ENCODE data around the gene NOXA1.

NOXA1 gene

GRCh38 chr9:137474271-137474670 is 51.1 kb downstream of the NOXA1 start:
- no peak for TF ChIP-seq CTCF (IDR thresholded peaks at IDR 0.05; ENCODE audit: low read depth, low read length, missing control alignments)
- no peak overlapping the region for H3K4me3 ChIP-seq (ENCODE audit: low read depth, low read length)
- DNase-seq (ENCODE audit: low read depth), result no peak

- TF ChIP-seq CTCF (IDR thresholded peaks at IDR 0.05; ENCODE audit: low read depth, low read length, missing control alignments), result no peak
- no peak for DNase-seq (ENCODE audit: low read depth)
Observed at GRCh38 chr9:137475666-137476065, 52.5 kb downstream of the NOXA1 start.

DNA sequence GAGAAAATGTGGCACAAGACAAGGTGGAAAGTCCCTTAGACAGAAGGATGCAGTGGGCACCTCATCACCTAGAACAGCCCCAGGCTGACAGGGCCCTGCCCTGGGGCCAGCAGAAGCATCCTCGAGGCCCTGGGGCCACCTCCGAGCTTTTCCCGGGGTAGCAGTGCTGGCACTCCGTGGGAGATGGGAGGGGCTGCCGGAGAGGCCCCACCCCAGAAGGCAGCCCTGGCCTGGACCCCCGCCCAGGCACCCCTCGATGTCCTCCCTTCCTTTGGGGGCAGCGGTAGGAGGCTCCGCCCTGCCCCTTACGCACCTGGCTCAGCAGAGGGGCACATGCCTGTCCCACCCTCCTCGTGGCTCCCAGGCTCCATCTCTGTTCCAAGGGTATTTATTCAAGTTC is 53.7 kb downstream of the NOXA1 start:
- no peak for DNase-seq (ENCODE audit: low read depth)
- no peak for TF ChIP-seq CTCF (IDR thresholded peaks at IDR 0.05; ENCODE audit: low read depth, low read length, missing control alignments)
- H3K4me3 ChIP-seq (ENCODE audit: low read depth, low read length), result no peak overlapping the region

More at GRCh38 chr9:137475666-137476065, 52.5 kb downstream of the NOXA1 start:
- no peak overlapping the region for H3K4me3 ChIP-seq (ENCODE audit: low read depth, low read length)

DNA sequence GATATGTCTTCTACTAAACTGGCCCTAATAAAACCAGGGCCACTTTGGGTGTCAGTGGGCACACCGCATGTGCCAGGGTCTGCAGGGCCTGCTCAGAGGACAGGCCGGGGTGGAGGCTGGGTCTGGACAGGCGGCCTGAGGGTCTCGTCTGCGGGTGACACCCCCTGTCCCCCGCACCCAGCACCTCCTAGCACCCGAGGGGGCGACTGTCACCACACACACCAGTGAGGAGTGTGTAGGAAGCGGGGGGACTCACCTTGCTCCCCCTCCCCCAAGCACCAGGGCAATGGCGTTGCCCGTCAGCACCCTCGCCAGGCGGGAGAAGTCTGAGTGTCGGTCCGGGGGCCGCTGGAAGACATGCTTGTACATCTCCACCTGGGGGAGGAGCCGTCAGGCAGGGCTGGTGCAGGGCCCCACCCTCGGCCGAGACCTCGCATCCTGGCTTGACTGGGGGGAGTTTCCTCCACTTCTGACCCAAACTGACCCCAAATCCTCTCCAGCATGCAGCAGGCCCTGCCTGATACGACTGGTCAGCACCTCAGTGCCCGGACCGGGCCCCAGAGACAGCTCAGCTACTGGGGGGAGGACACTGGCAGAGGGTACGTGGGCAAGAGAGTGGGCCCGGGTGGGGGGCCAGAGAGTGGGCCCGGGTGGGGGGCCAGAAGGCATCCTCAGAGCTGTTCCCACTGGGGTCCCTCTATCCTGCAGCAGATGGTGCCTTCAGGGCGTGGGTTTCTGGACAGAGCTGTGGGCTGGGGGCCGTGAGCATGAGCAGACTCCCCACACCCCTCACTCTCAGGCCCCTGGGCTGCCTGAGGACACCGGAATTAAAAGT is 54.8 kb downstream of the NOXA1 start:
- no peak for TF ChIP-seq CTCF (IDR thresholded peaks at IDR 0.05; ENCODE audit: low read depth, low read length, missing control alignments)
- no peak for DNase-seq (ENCODE audit: low read depth)
- no peak overlapping the region for H3K4me3 ChIP-seq (ENCODE audit: low read depth, low read length)

GRCh38 chr9:137478613-137478961 is 55.4 kb downstream of the NOXA1 start:
- TF ChIP-seq CTCF (IDR thresholded peaks at IDR 0.05; ENCODE audit: low read depth, low read length, missing control alignments), result no peak
- DNase-seq (ENCODE audit: low read depth), result no peak
- H3K4me3 ChIP-seq (ENCODE audit: low read depth, low read length), result no peak overlapping the region

GRCh38 chr9:137478962-137479861 is 56.0 kb downstream of the NOXA1 start:
- H3K4me3 ChIP-seq (ENCODE audit: low read depth, low read length), result no peak overlapping the region
- no peak for DNase-seq (ENCODE audit: low read depth)
- no peak for TF ChIP-seq CTCF (IDR thresholded peaks at IDR 0.05; ENCODE audit: low read depth, low read length, missing control alignments)
